Measurements from ENCODE around the gene MACF1. TPM values are rescaled to one million over a fixed set of nuclear protein-coding genes. Genes with fewer than 3 reads are reported as not detected.

Gene MACF1
- total and polyA plus RNA-seq, 2 of the 13 experiments (the other 11 are each of a cell fraction or from before 2014, with no cell fraction given) = 36.7 to 65.4 TPM

- TF ChIP-seq ZNF101 (CRISPR knock-in tag; IDR thresholded peaks at IDR 0.05; ENCODE audit: borderline replicate concordance, low read depth) (no peak), EHMT2 (IDR thresholded peaks at IDR 0.05; ENCODE audit: borderline replicate concordance, low read depth, low read length) (no peak), AGO1 (IDR thresholded peaks at IDR 0.05; ENCODE audit: low read depth, low read length, poor library complexity, severe bottlenecking) (no peak), HNF4A (CRISPR knock-in tag; IDR thresholded peaks at IDR 0.05) (no peak), FOXP1 (IDR thresholded peaks at IDR 0.05) (no peak), FOXP1 (CRISPR knock-in tag; IDR thresholded peaks at IDR 0.05) (no peak), JUNB (CRISPR knock-in tag; IDR thresholded peaks at IDR 0.05; ENCODE audit: borderline replicate concordance) (no peak), ZNF136 (CRISPR knock-in tag; IDR thresholded peaks at IDR 0.05; ENCODE audit: low read depth) (no peak), ZFP62 (CRISPR knock-in tag; IDR thresholded peaks at IDR 0.05) (no peak), THAP8 (CRISPR knock-in tag; IDR thresholded peaks at IDR 0.05; ENCODE audit: borderline replicate concordance) (no peak), PCBP1 (IDR thresholded peaks at IDR 0.05; ENCODE audit: borderline replicate concordance, low read depth, low read length) (no peak), CHD2 (IDR thresholded peaks at IDR 0.05; ENCODE audit: low read depth, low read length) (no peak), ZKSCAN8 (CRISPR knock-in tag; IDR thresholded peaks at IDR 0.05; ENCODE audit: borderline replicate concordance) (no peak), ZNF609 (CRISPR knock-in tag; IDR thresholded peaks at IDR 0.05; ENCODE audit: borderline replicate concordance) (no peak), SETDB1 (CRISPR knock-in tag; IDR thresholded peaks at IDR 0.05; ENCODE audit: borderline replicate concordance) (no peak), SUZ12 (IDR thresholded peaks at IDR 0.05; ENCODE audit: low read depth, low read length) (no peak), ZNF850 (CRISPR knock-in tag; conservative IDR thresholded peaks at IDR 0.05) (no peak), TFE3 (CRISPR knock-in tag; IDR thresholded peaks at IDR 0.05) (no peak), HOXA5 (CRISPR knock-in tag; IDR thresholded peaks at IDR 0.05) (no peak), RELA (CRISPR knock-in tag; IDR thresholded peaks at IDR 0.05) (no peak), TFDP1 (CRISPR knock-in tag; IDR thresholded peaks at IDR 0.05; ENCODE audit: borderline replicate concordance) (no peak), ZNF724P (CRISPR knock-in tag; IDR thresholded peaks at IDR 0.05; ENCODE audit: borderline replicate concordance) (no peak), TAF15 (IDR thresholded peaks at IDR 0.05; ENCODE audit: low read depth, low read length, poor library complexity, severe bottlenecking) (no peak)
Observed at GRCh38 chr1:39409055-39409816, 204.7 kb downstream of the MACF1 start (continued).

Measured in HepG2 (cell line).